ENCODE results near the gene SIGLEC1. TPM values are rescaled to one million over a fixed set of nuclear protein-coding genes. Genes with fewer than 3 reads are reported as not detected.

SIGLEC1 gene
- total and polyA plus RNA-seq, 10 of the 15 experiments (the other 5 are each of a cell fraction or from before 2014, with no cell fraction given), result 0.05 TPM; not detected in 9

- CTCF ChIA-PET, result interaction anchor here (0.7 to 1.1 kb wide), 3 partner anchors 16 to 118 kb away, joined by 3 read pairs; no protein-coding TSS in a partner anchor
These were observed 38.0 kb downstream of the SIGLEC1 start for GRCh38 chr20:3674447-3674846.

DNA sequence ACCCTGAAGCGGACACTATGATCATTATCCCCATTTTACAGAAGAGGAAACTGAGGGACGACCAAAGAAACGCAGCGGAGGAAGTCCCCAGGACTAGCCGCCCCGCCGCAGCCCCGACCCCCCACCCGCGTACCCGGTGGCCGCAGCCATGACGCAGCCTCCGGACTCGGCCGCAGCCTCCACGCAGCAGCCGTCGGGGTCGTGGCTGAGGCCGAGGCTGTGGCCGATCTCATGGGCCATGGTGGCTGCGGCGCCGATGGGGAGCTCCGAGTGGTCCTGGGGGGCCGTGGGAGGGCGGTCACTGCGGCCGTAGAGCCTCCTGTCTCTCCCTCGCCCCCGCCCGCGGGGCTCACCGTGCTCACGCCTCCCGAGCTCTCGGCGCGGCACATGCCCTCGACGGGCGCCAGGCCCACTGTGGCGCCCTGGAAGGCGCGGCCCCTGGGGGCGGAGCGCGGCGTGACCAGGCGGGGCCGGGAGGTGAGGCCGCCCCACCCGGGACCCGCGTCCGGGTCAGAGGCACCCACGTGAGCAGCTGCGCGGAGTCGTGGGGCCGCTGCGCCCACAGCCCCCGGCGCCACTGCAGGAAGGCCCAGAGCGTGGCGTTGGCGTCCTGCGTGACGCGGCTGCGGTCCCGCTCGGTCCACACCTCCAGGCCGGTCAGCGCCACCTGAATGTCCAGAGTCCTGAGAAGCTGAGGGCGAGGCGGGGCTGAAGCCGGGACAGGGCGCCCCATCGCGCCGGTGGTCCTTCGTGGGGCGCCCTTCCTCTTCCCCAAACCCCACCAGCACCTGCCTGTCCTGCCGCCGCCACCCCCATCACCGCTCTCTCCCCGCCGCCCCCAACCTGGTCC is 39.0 kb downstream of the SIGLEC1 start:
- Histone ChIP-seq H3K4me2 (ENCODE audit: control insufficient read depth, insufficient read depth) (no peak overlapping the region), H3K9ac (ENCODE audit: control insufficient read depth, insufficient read depth, low read length) (no peak overlapping the region), H3K9me3 (replicated peaks; ENCODE audit: control insufficient read depth, insufficient read depth, low read length) (no peaks in the 10 kb centered on the region), H2AFZ (ENCODE audit: control insufficient read depth, low read depth, low read length) (no peak overlapping the region), H3K4me3 (no peak overlapping the region), H3K27me3 (replicated peaks in 1 of 2; ENCODE audit: control insufficient read depth in 2 of 2, insufficient read depth in 2 of 2, low read length in 1 of 2) (peaks cover 0 to 5% of the 10 kb centered on the region in 2 experiments; a peak in 2 of 4 replicates), H4K20me1 (ENCODE audit: control insufficient read depth, insufficient read depth) (no peaks in the 10 kb centered on the region; the same call in 1 of the 2 replicates), H3K27ac (ENCODE audit: control insufficient read depth, insufficient read depth) (no peak overlapping the region), H3K79me2 (ENCODE audit: control insufficient read depth, insufficient read depth, low read length) (no peaks in the 10 kb centered on the region), H3K4me1 (ENCODE audit: control insufficient read depth, insufficient read depth, low read length) (no peaks in the 10 kb centered on the region; the same call in 1 of the 2 replicates), H3K36me3 (ENCODE audit: control insufficient read depth in 2 of 2, insufficient read depth in 2 of 2, low read length in 1 of 2) (no peaks in the 10 kb centered on the region)
- DNase-seq (ENCODE audit: low read depth, low spot score) (no peak), ATAC-seq (no peak), FAIRE-seq (no peak)
- CTCF ChIA-PET, result interaction anchor here (0.6 to 1.1 kb wide), 2 partner anchors 15 to 522 kb away, joined by 3 read pairs; no protein-coding TSS in a partner anchor
- POLR2A ChIA-PET, result no interaction called here
- SMC1A ChIA-PET (ENCODE audit: uncharacterized antibody, unreplicated experiment), result no interaction called here
- no TSS peak for BruUV-seq (replicated peaks)
- intact Hi-C loops (cut with micrococcal nuclease; ENCODE audit: unreplicated experiment) (no loop called here), in situ Hi-C loops (cut with MboI) (no loop called here)
- RAD21 ChIA-PET (ENCODE audit: unreplicated experiment), result no interaction called here
- 81% methylated on average over 49 of the region's 90 CpGs for WGBS (ENCODE audit: insufficient coverage, insufficient replicate concordance, low lambda C conversion rate, missing lambda C conversion rate)
- TF ChIP-seq TCF3 (IDR thresholded peaks at IDR 0.05; ENCODE audit: borderline replicate concordance, insufficient read depth, low read depth, low read length) (no peak), HDAC6 (IDR thresholded peaks at IDR 0.05; ENCODE audit: unreplicated experiment) (no peak), CEBPB (IDR thresholded peaks at IDR 0.05; ENCODE audit: borderline replicate concordance in 1 of 2, low read depth in 2 of 2, low read length in 2 of 2) (no peak), KLF5 (IDR thresholded peaks at IDR 0.05; ENCODE audit: partially characterized antibody) (no peak), SRF (IDR thresholded peaks at IDR 0.05; ENCODE audit: low read depth in 2 of 2, low read length in 2 of 2) (no peak), RCOR1 (conservative IDR thresholded peaks at IDR 0.05; ENCODE audit: low read depth, low read length) (no peak), RAD21 (IDR thresholded peaks at IDR 0.05; ENCODE audit: insufficient read depth, low read depth, low read length) (no peak), STAT1 (conservative IDR thresholded peaks at IDR 0.05) (no peak), NFIC (IDR thresholded peaks at IDR 0.05; ENCODE audit: low read depth, low read length) (no peak), NFYA (IDR thresholded peaks at IDR 0.05; ENCODE audit: borderline replicate concordance, low read depth, low read length) (no peak), SPI1 (IDR thresholded peaks at IDR 0.05; ENCODE audit: borderline replicate concordance, insufficient read depth, low read depth, low read length) (no peak)
- TF ChIP-seq, protein P1, sequence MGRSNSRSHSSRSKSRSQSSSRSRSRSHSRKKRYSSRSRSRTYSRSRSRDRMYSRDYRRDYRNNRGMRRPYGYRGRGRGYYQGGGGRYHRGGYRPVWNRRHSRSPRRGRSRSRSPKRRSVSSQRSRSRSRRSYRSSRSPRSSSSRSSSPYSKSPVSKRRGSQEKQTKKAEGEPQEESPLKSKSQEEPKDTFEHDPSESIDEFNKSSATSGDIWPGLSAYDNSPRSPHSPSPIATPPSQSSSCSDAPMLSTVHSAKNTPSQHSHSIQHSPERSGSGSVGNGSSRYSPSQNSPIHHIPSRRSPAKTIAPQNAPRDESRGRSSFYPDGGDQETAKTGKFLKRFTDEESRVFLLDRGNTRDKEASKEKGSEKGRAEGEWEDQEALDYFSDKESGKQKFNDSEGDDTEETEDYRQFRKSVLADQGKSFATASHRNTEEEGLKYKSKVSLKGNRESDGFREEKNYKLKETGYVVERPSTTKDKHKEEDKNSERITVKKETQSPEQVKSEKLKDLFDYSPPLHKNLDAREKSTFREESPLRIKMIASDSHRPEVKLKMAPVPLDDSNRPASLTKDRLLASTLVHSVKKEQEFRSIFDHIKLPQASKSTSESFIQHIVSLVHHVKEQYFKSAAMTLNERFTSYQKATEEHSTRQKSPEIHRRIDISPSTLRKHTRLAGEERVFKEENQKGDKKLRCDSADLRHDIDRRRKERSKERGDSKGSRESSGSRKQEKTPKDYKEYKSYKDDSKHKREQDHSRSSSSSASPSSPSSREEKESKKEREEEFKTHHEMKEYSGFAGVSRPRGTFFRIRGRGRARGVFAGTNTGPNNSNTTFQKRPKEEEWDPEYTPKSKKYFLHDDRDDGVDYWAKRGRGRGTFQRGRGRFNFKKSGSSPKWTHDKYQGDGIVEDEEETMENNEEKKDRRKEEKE (IDR thresholded peaks at IDR 0.05), result no peak

More at GRCh38 chr20:3674447-3674846, 38.0 kb downstream of the SIGLEC1 start:
- intact Hi-C loops (cut with micrococcal nuclease; ENCODE audit: unreplicated experiment), result no loop called here
- ChIA-PET POLR2A (no interaction called here), SMC1A (ENCODE audit: uncharacterized antibody, unreplicated experiment) (interaction anchor here (0.9 kb wide), 1 partner anchor 118 kb away, joined by 4 read pairs; no protein-coding TSS in a partner anchor), RAD21 (ENCODE audit: unreplicated experiment) (no interaction called here)
- DNase-seq (ENCODE audit: low read depth, low spot score) (no peak), FAIRE-seq (no peak), ATAC-seq (no peak)
- no peak overlapping the region for H2AFZ ChIP-seq (ENCODE audit: control insufficient read depth, low read depth, low read length)
- no peaks in the 10 kb centered on the region for H3K79me2 ChIP-seq (ENCODE audit: control insufficient read depth, insufficient read depth, low read length)
- TF ChIP-seq EGR1 (IDR thresholded peaks at IDR 0.05; ENCODE audit: borderline replicate concordance in 1 of 2, low read depth in 2 of 2, low read length in 2 of 2), result no peak
- TF ChIP-seq LARP7 (IDR thresholded peaks at IDR 0.05), result no peak
- H3K4me3 ChIP-seq, result no peak overlapping the region
- no TSS peak for BruUV-seq (replicated peaks)
- no peak overlapping the region for H3K9ac ChIP-seq (ENCODE audit: control insufficient read depth, insufficient read depth, low read length)
- no peaks in the 10 kb centered on the region; the same call in 1 of the 2 replicates for H3K4me1 ChIP-seq (ENCODE audit: control insufficient read depth, insufficient read depth, low read length)
- H3K27ac ChIP-seq (ENCODE audit: control insufficient read depth, insufficient read depth), result no peak overlapping the region
- H3K36me3 ChIP-seq (ENCODE audit: control insufficient read depth in 2 of 2, insufficient read depth in 2 of 2, low read length in 1 of 2), result no peaks in the 10 kb centered on the region
- no peak overlapping the region for H3K4me2 ChIP-seq (ENCODE audit: control insufficient read depth, insufficient read depth)
- in situ Hi-C loops (cut with MboI), result no loop called here
- WGBS (ENCODE audit: insufficient coverage, insufficient replicate concordance, low lambda C conversion rate, missing lambda C conversion rate), result 48% methylated on average over 10 of the region's 10 CpGs
- H4K20me1 ChIP-seq (ENCODE audit: control insufficient read depth, insufficient read depth), result no peaks in the 10 kb centered on the region; the same call in 1 of the 2 replicates
- H3K27me3 ChIP-seq (replicated peaks in 1 of 2; ENCODE audit: control insufficient read depth in 2 of 2, insufficient read depth in 2 of 2, low read length in 1 of 2), result peaks cover 0 to 6% of the 10 kb centered on the region in 2 experiments; a peak in 2 of 4 replicates
- no peaks in the 10 kb centered on the region for H3K9me3 ChIP-seq (replicated peaks; ENCODE audit: control insufficient read depth, insufficient read depth, low read length)
